CD14-positive monocyte (primary cell): Measurements from ENCODE around the gene RFPL4A. TPM values are rescaled to one million over a fixed set of nuclear protein-coding genes. Genes with fewer than 3 reads are reported as not detected.

Source experiments
- DNase-seq, 3 donors: peaks; one replicate each; pipeline ENCODE4 v3.0.0-alpha.2; 2011 to 2022
- H2AFZ ChIP-seq: 2 replicates; pipeline ENCODE4 v1.6.0; 2012; ENCODE audit warnings: mild to moderate bottlenecking, low read depth, low read length, inconsistent platforms; ENCODE audit not compliant: insufficient read depth, poor library complexity, severe bottlenecking
- H3K27ac ChIP-seq, 2 donors: 1 replicate in 1 of 2; 2 replicates in 1 of 2; pipeline ENCODE4 v1.5.1; 2012 to 2013; ENCODE audit warnings: low read length in 2 of 2, control low read depth in 1 of 2, inconsistent platforms in 1 of 2, low read depth in 1 of 2, mild to moderate bottlenecking in 1 of 2
- H3K27me3 ChIP-seq, 2 donors: one replicate each; pipeline versions ENCODE4 v1.6.0 to v1.6.1; 2011 to 2013; ENCODE audit warnings: low read length in 2 of 2; ENCODE audit not compliant: control insufficient read depth in 2 of 2, insufficient read depth in 2 of 2
- H3K36me3 ChIP-seq, 2 donors: replicated peaks in 1 of 2; 1 replicate in 1 of 2; 2 replicates in 1 of 2; pipeline versions ENCODE4 v1.5.1 to v1.6.1; 2012 to 2013; ENCODE audit warnings: low read length in 2 of 2, control low read depth in 1 of 2, inconsistent platforms in 1 of 2, mild to moderate bottlenecking in 1 of 2; ENCODE audit not compliant: insufficient read depth in 2 of 2, control insufficient read depth in 1 of 2
- H3K4me1 ChIP-seq, 2 donors: 1 replicate in 1 of 2; 2 replicates in 1 of 2; pipeline versions ENCODE4 v1.5.1 to v1.6.1; 2012 to 2013; ENCODE audit warnings: low read length in 2 of 2, control low read depth in 1 of 2, inconsistent platforms in 1 of 2, mild to moderate bottlenecking in 1 of 2, moderate library complexity in 1 of 2; ENCODE audit not compliant: insufficient read depth in 2 of 2, control insufficient read depth in 1 of 2
- H3K4me2 ChIP-seq: replicated peaks from 2 replicates; pipeline ENCODE3; 2012; ENCODE audit warnings: low read length, moderate library complexity, mild to moderate bottlenecking; ENCODE audit not compliant: poor library complexity, severe bottlenecking; ENCODE audit errors: extremely low read depth
- H3K4me3 ChIP-seq, 3 experiments: fragments of 200-600 bp in 1 of 3; sonication (generic) in 1 of 3; replicated peaks in 1 of 3; 1 replicate in 2 of 3; 2 replicates in 1 of 3; pipeline ENCODE4 v1.5.1; 2011 to 2013; ENCODE audit warnings: low read length in 3 of 3, mild to moderate bottlenecking in 3 of 3, control low read depth in 2 of 3, low read depth in 2 of 3, inconsistent platforms in 1 of 3, moderate library complexity in 1 of 3
- H3K79me2 ChIP-seq: 2 replicates; pipeline ENCODE4 v1.6.0; 2012; ENCODE audit warnings: mild to moderate bottlenecking, control low read depth, inconsistent platforms, low read length, moderate library complexity; ENCODE audit not compliant: insufficient read depth
- H3K9ac ChIP-seq: 2 replicates; pipeline ENCODE4 v1.6.0; 2017; ENCODE audit warnings: low read length, mild to moderate bottlenecking; ENCODE audit not compliant: insufficient read depth, poor library complexity, severe bottlenecking
- H3K9me3 ChIP-seq, 2 donors: replicated peaks in 1 of 2; 1 replicate in 1 of 2; 2 replicates in 1 of 2; pipeline versions ENCODE4 v1.5.1 to v1.6.1; 2012 to 2013; ENCODE audit warnings: low read length in 2 of 2, control low read depth in 1 of 2; ENCODE audit not compliant: control insufficient read depth in 1 of 2, insufficient read depth in 1 of 2
- H4K20me1 ChIP-seq: 2 replicates; pipeline ENCODE4 v1.6.0; 2012; ENCODE audit warnings: mild to moderate bottlenecking, low read length, control low read depth, moderate library complexity; ENCODE audit not compliant: insufficient read depth
- H3K27ac Mint-ChIP-seq, 7 donors: one replicate each; pipeline ENCODE4 v1.8.0; 2020; ENCODE audit warnings: mild to moderate bottlenecking in 7 of 7, mixed read lengths in 7 of 7, moderate library complexity in 6 of 7, inconsistent platforms in 2 of 7
- H3K27me3 Mint-ChIP-seq, 3 donors: one replicate each; pipeline ENCODE4 v1.8.0; 2021 to 2022; ENCODE audit warnings: low read depth in 3 of 3, mild to moderate bottlenecking in 3 of 3, mixed read lengths in 3 of 3, moderate library complexity in 3 of 3, inconsistent platforms in 1 of 3
- H3K36me3 Mint-ChIP-seq, 2 donors: one replicate each; pipeline ENCODE4 v1.8.0; 2020; ENCODE audit warnings: mixed read lengths in 2 of 2, inconsistent platforms in 1 of 2, mild to moderate bottlenecking in 1 of 2
- H3K4me1 Mint-ChIP-seq: one replicate; pipeline ENCODE4 v1.8.0; 2020; ENCODE audit warnings: mild to moderate bottlenecking, mixed read lengths
- H3K4me3 Mint-ChIP-seq, 2 donors: one replicate each; pipeline ENCODE4 v1.8.0; 2020; ENCODE audit warnings: mild to moderate bottlenecking in 2 of 2, mixed read lengths in 2 of 2, moderate library complexity in 1 of 2
- H3K9me3 Mint-ChIP-seq, 7 donors: one replicate each; pipeline ENCODE4 v1.8.0; 2020 to 2022; ENCODE audit warnings: mixed read lengths in 7 of 7, mild to moderate bottlenecking in 6 of 7, moderate library complexity in 6 of 7, inconsistent platforms in 2 of 7
- CTCF ChIP-seq: fragments of 200-600 bp; IDR thresholded peaks from one replicate; pipeline ENCODE4 v1.8.0; 2022; ENCODE audit warnings: antibody characterized with exemption, mild to moderate bottlenecking
- WGBS: methylation state at CpG from one replicate; pipeline ENCODE4 v1.1.5; 2013; ENCODE audit warnings: missing lambda C conversion rate; ENCODE audit not compliant: insufficient coverage; 5-methylcytosine and 5-hydroxymethylcytosine counted together
- intact Hi-C, 2 donors: fragments of 100-400 bp; cut with micrococcal nuclease; formaldehyde crosslinking; loops; one replicate each; pipeline versions ENCODE4 v1.15.0 to v1.15.1; 2023
- polyA plus RNA-seq, 3 donors: library from polyadenylated mRNA; depleted of rRNA in 1 of 3; unstranded in 2 of 3; stranded (reverse) in 1 of 3; fragments of 300-500 nt in 2 of 3; fragments of >200 nt in 1 of 3; fragmentation: Illumina TruSeq in 2 of 3; gene quantifications; 1 replicate in 2 of 3; 2 replicates in 1 of 3; pipeline ENCODE4 v1.2.3, GENCODE V29; 2012 to 2021

RFPL4A gene
- polyA plus RNA-seq, 3 donors, result 0.33 to 8.4 (median 7.9) TPM

- H3K4me3 ChIP-seq, result no peak overlapping the region
- no peak overlapping the region for H3K4me3 Mint-ChIP-seq
- peaks cover 0 to 4% of the 10 kb centered on the region in 2 donors for H3K9me3 ChIP-seq
- 90% methylated on average over 3 of the region's 5 CpGs for WGBS
- no peaks in the 10 kb centered on the region for H3K4me1 ChIP-seq
- H3K9me3 Mint-ChIP-seq, result peaks cover 1 to 22% (median 5%) of the 10 kb centered on the region in 7 donors
- no peak overlapping the region for H3K9ac ChIP-seq
- intact Hi-C loops, result no loop called here
- no peaks in the 10 kb centered on the region for H3K36me3 ChIP-seq
- no peaks in the 10 kb centered on the region for H3K27me3 ChIP-seq
- H3K27ac Mint-ChIP-seq, result no peak overlapping the region
- H2AFZ ChIP-seq, result no peak overlapping the region
- peaks cover 1 to 4% (median 1%) of the 10 kb centered on the region in 3 donors for H3K27me3 Mint-ChIP-seq
- no peak for TF ChIP-seq CTCF
- H3K4me2 ChIP-seq, result no peak overlapping the region
- no peaks in the 10 kb centered on the region for H3K4me1 Mint-ChIP-seq
- no peak overlapping the region for H3K27ac ChIP-seq
- no peaks in the 10 kb centered on the region for H4K20me1 ChIP-seq
- no peaks in the 10 kb centered on the region for H3K79me2 ChIP-seq
- H3K36me3 Mint-ChIP-seq, result no peaks in the 10 kb centered on the region
- DNase-seq, result no peak
Observed at GRCh38 chr19:55781112-55781511, 22.2 kb downstream of the RFPL4A start.

DNA sequence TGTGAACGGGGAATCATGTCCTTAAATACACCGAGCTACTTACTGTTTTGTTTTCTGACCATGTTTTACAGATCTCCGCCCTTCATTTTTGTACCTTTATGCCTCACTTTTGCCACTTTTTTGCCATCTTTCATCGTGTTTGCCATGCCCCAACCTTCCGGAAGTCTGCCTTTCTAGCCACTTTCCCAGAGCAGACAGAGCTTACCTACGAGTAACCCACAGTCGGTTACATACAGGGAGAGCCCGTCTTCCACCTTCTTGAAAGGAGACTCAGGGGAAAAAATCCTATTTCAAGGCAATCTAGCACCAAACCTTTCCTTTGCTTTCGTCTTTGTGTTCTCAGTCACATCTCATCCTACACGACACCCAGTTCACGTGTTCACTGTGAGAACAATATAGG, 36.1 kb downstream of the RFPL4A start:
- no peaks in the 10 kb centered on the region for H3K4me1 Mint-ChIP-seq
- peaks cover 0 to 2% (median 2%) of the 10 kb centered on the region in 3 donors for H3K27me3 Mint-ChIP-seq
- 94% methylated on average over 3 of the region's 11 CpGs for WGBS
- no peak for DNase-seq
- Histone ChIP-seq H3K27ac (no peak overlapping the region), H3K27me3 (no peaks in the 10 kb centered on the region), H2AFZ (no peak overlapping the region), H3K4me3 (no peak overlapping the region), H3K9me3 (peaks cover 4 to 6% of the 10 kb centered on the region in 2 donors), H4K20me1 (no peaks in the 10 kb centered on the region), H3K79me2 (no peaks in the 10 kb centered on the region), H3K4me1 (no peaks in the 10 kb centered on the region), H3K9ac (no peak overlapping the region), H3K4me2 (no peak overlapping the region), H3K36me3 (no peaks in the 10 kb centered on the region)
- H3K4me3 Mint-ChIP-seq, result no peak overlapping the region
- H3K9me3 Mint-ChIP-seq, result peaks cover 5 to 43% (median 15%) of the 10 kb centered on the region in 7 donors
- intact Hi-C loops, result no loop called here
- no peaks in the 10 kb centered on the region for H3K36me3 Mint-ChIP-seq
- TF ChIP-seq CTCF, result no peak
- no peak overlapping the region for H3K27ac Mint-ChIP-seq
